ENCODE data around the gene STYK1.

STYK1 gene

DNA sequence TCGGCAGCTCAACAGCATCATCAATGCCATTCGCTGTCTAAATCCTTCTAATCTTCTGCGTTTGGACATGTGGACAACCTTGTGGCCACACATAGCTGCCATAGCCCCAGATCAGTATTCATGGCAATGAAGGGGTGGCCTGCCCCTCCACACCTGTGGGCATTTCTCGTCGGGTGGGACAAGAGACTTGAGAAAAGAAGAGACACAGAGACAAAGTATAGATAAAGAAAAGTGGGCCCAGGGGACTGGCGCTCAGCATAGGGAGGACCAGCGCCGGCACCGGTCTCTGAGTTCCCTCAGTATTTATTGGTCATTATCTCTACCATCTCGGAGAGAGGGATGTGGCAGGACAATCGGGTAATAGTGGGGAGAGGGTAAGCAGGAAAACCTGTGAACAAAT, 102.7 kb downstream of the STYK1 start:
- no peak overlapping the region for H2AFZ ChIP-seq (ENCODE audit: low read depth, low read length, severe bottlenecking)
- no peaks in the 10 kb centered on the region for H4K20me1 ChIP-seq (ENCODE audit: low read depth, low read length)
- no peak overlapping the region for H3K4me2 ChIP-seq (ENCODE audit: low read depth, low read length, poor library complexity, severe bottlenecking)
- TF ChIP-seq, protein P1, sequence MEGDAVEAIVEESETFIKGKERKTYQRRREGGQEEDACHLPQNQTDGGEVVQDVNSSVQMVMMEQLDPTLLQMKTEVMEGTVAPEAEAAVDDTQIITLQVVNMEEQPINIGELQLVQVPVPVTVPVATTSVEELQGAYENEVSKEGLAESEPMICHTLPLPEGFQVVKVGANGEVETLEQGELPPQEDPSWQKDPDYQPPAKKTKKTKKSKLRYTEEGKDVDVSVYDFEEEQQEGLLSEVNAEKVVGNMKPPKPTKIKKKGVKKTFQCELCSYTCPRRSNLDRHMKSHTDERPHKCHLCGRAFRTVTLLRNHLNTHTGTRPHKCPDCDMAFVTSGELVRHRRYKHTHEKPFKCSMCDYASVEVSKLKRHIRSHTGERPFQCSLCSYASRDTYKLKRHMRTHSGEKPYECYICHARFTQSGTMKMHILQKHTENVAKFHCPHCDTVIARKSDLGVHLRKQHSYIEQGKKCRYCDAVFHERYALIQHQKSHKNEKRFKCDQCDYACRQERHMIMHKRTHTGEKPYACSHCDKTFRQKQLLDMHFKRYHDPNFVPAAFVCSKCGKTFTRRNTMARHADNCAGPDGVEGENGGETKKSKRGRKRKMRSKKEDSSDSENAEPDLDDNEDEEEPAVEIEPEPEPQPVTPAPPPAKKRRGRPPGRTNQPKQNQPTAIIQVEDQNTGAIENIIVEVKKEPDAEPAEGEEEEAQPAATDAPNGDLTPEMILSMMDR (IDR thresholded peaks at IDR 0.05; ENCODE audit: insufficient read depth, low read length, poor library complexity, severe bottlenecking) = no peak
- TF ChIP-seq EZH2phosphoT487 (conservative IDR thresholded peaks at IDR 0.05; ENCODE audit: low read length) = no peak
- no peaks in the 10 kb centered on the region for H3K9me3 ChIP-seq (ENCODE audit: insufficient read depth, low read length)
- H3F3A ChIP-seq (ENCODE audit: insufficient read depth) = no peaks in the 10 kb centered on the region
- no peak overlapping the region for H3K4me3 ChIP-seq (ENCODE audit: insufficient read depth, low read length, poor library complexity, severe bottlenecking)
- no peaks in the 10 kb centered on the region for H3K36me3 ChIP-seq (ENCODE audit: low read length)
- H3K27me3 ChIP-seq (ENCODE audit: low read length) = no peaks in the 10 kb centered on the region
- H3K79me2 ChIP-seq (ENCODE audit: insufficient read depth, low read length) = no peaks in the 10 kb centered on the region
- H3K9ac ChIP-seq (ENCODE audit: low read length) = no peak overlapping the region
- H3K27ac ChIP-seq (ENCODE audit: low read depth, low read length) = no peak overlapping the region
- no peaks in the 10 kb centered on the region for H3K9me2 ChIP-seq (replicated peaks; ENCODE audit: insufficient read depth, low read length)
